GM21576 (cell line): ENCODE results near the gene LMOD3.

Experiments used
- ATAC-seq: cut with Tn5 transposase; IDR thresholded peaks from one replicate; pipeline ENCODE4 v1.9.1; 2021; ENCODE audit warnings: mild to moderate bottlenecking, moderate library complexity; ENCODE audit not compliant: unreplicated experiment

LMOD3 gene

DNA sequence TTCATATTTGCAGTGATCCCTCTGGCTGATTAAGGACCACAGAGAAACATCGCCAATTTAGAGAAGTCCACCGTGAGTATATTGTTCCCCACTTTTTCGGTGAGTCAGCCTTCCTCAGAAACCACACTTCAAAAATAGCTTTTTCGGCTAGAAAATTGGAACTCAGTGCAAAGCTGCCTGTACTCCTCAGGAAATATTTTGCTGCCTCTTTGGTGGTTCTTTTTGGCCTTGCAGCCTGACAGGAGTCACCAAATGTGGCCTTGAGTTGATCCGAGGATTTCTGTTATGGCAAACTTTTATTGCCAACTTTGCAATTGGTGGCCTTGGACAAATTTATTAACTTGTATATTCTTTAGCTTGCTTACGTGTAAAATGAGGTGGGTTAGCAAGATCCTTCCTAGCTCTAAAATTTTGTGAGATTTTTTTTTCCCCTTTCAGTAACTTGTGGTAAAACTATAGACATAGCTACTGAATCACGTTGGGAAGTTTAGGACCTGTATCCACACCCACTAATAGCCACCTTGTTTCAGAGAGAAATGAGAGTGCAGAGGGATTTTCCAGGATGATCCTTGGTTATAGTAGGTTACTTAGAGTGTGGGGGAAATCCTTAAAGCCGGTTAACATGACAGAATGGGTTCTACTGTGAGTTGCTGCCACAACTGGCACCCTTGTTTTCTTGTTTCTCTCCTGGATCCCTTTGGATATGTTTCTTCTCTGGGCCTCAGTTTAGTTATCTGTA is 27.8 kb downstream of the LMOD3 start:
- ATAC-seq, result no peak

DNA sequence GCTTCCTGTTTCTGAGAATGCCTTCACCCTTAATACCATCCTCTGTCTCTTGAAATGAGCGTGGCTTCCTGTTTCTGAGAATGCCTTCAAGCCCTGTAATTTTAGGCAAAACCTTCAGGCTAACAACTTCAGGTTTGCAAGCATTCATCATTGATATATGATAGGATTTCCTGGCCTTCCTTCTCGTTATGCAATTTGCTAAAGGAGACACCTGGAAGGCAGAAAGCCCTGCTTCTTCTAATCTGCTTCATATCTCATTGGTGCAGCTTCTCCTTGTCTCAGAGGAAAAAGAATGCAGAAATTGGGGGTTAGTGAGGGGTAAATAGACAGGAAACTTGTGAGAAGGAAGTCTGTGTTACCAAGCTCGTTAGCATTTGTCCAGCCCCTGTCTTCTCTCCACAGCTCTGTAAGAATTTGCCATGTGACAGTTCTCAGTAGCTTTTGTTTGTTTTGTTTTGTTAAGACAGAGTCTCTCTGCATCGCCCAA is 30.3 kb downstream of the LMOD3 start:
- ATAC-seq, result peak; percentile 75

- no peak for ATAC-seq
These were observed 30.9 kb downstream of the LMOD3 start for GRCh38 chr3:69091389-69092029.

DNA sequence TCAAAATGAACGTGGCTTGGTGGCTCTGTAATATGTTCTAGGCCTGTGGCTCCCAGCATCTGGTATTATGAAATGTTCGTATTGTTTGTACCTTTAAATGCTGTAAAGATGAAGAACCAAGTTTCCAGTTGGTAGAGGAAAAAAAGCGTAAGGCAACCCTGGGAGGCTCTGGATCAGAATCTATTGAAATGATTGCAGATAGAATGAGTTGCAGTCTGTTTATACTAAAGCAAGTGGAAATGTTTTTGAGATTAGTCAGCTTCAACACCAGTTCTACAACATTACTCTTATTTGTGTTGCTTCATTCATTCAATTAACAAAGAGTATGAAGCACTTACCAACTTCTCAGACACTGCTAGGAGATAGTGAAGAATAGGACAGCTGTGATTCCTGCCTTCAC is 32.4 kb downstream of the LMOD3 start:
- ATAC-seq, result no peak

GRCh38 chr3:69088063-69088462 is 34.3 kb downstream of the LMOD3 start:
- peak; percentile 16 for ATAC-seq

GRCh38 chr3:69087030-69087791 is 35.2 kb downstream of the LMOD3 start:
- ATAC-seq, result no peak

- no peak for ATAC-seq
These were observed 36.3 kb downstream of the LMOD3 start for GRCh38 chr3:69085833-69086722.

- ATAC-seq, result no peak
These were observed 37.1 kb downstream of the LMOD3 start for GRCh38 chr3:69085168-69085832.

DNA sequence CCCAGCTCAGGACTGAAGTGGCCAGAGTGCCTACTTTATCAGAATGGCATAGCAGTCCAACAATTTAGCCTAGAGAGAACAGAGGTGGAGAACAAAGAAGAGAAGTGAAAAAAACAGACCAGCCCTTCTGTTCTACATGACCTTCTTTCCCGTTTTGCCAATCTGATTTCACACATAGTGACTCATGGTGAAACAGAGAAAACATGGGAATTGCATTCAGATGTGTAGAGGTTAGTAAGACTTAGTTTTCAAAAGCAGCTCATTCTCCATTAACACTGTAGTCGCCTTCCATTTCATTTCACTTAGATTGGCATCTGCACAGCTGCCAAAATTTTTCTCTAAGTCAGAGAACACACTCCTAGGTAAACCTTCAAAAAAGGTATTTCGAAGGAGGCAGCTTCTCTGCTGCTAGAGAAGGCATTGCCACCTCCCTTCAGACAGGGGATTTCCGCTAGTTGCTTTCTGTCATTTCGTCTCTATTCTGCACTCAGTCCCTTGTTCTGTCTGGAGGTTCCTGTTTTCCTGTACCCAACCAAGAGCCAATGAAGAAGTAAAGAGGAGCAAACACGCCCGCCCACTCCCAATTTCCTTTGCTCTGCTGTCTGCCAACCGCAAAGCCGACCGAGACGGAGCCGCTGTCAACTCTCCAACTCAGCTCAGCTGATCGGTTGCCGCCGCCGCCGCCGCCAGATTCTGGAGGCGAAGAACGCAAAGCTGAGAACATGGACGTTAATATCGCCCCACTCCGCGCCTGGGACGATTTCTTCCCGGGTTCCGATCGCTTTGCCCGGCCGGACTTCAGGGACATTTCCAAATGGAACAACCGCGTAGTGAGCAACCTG is 37.8 kb downstream of the LMOD3 start, which contains the start of gene ARL6IP5:
TSS of gene ARL6IP5 (plus strand) at position 612 of the 842 bp plus-strand sequence. CDS start at position 723, 111 bp downstream.
- peak; percentile 46 for ATAC-seq

DNA sequence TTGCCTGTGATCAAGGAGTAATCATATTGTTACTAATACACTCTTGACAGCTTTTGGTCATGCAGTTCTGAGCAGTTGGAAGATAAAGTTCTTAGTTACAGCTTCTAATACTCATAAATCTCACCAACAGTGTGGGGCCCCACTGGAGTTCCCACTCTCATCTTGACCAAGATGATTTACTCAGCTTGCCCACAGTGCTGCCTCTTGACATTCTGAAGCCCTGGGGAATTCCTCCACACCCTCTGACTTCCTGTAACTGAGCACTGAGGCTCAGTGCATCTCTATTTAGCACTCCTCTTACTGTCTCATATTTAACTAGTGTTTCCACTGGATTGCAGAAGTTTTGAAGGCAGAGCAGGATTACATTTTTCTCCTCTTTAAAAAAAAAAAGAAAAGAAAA is 39.6 kb downstream of the LMOD3 start:
- ATAC-seq, result peak; percentile 56

- no peak for ATAC-seq
These were observed 40.0 kb downstream of the LMOD3 start for GRCh38 chr3:69082361-69082760.

DNA sequence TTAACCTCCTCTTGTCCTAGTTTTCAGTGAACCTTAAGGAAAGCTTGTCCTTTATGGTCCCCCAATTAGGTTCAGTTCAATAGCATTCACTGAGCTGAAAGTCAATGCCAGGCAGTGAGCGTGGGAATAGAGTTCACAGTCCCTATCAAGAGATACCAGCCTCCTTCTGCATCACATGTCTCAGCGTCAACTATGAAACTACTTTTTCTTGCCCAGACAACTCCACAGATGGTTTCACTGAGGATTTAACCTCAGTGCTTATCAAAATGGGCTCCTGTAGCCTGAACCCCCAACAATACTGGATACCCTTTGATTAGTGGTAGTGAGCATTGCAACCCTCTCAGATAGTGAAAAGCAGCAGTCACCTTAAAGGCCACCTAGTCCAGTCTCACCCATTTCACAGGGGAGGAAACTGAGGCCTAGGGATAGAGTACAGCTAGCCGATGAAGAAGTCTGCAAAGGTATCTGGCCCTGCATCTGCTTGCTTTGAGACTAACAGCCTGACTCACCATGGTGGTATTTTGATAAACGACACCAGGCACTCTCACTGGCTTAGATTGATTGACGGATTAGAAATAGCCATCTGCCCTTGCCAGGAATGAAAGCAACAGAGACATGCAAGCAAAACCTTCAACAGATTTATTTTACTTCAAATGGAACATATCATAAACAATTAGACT is 40.7 kb downstream of the LMOD3 start:
- no peak for ATAC-seq

DNA sequence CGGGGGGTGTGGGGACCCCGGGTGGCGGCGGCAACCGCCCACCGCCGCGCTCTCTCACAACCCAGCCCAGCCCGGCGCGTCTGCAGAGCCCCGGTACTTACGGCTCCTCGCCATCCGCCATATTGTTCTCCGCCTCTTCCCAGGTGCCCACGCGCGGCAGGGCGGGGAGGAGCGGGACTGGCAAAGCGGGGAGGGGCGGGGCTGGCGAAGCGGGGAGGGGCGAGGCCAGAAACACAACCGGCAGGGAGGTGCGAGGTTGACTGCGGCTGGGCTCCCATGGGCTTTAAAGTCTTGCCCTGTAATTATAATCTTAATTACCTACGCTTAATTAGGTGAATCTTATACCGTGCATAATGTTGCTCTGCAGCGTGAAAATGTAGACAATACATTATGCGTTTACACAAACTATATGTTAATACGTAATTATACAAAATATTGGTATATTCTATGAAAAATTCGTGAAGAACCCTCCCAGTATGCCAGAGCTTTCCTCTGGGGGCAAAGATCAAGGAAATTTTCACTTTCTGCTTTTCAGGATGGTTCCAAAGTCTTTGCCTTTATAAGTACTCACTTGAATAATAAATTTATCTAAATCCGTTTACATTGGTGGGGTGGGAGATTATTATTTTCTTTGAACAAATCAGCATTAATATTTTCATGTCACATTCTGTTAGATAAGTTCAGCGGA is 42.0 kb downstream of the LMOD3 start, which contains the start of gene UBA3:
TSS of gene UBA3 (minus strand) at position 133 of the 688 bp plus-strand sequence. CDS start at position 121, 12 bp downstream.
- peak; percentile 43 for ATAC-seq

- no peak for ATAC-seq
These were observed 42.9 kb downstream of the LMOD3 start for GRCh38 chr3:69079269-69080159.

DNA sequence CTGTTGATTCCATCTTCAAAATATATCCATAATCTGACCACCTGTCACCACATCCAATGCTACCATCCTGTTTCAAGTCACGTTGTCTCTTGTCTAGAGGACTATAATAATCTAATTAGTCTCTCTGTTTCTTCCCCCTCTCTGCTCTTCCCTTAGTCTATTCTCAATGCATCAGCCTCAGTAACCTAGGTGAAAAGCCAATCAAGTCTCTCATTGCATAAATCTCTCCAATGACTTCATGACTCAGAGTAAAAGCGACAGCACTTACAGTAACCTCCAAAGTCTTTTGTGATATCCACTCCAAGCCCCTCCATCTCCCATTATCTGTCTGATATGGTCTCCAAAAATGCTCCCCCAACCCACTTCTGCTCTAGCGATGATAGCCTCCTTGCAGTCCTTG is 49.5 kb downstream of the LMOD3 start:
- no peak for ATAC-seq

DNA sequence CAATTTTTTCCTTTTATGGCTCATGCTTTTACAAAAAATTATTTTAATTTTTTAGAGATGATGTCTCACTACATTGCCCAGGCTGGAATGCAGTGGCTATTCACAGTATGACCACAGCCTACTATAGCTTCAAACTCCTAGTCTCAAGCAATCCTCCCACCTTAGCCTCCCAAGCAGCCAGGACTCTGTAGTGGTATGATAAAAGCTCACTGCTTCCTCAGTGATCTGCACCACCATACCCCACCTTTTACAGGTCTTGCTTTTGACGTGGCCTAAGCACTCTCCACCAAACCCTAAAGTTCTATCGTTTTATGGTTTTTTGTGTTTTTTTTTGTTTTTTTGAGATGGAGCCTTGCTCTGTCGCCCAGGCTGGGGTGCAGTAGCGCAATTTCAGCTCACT is 56.3 kb downstream of the LMOD3 start:
- no peak for ATAC-seq
